ENCODE results near the gene PNMA8C. TPM values are rescaled to one million over a fixed set of nuclear protein-coding genes. Genes with fewer than 3 reads are reported as not detected.

PNMA8C gene
- total RNA-seq, 4 donors from 2014 or later, result not detected

DNA sequence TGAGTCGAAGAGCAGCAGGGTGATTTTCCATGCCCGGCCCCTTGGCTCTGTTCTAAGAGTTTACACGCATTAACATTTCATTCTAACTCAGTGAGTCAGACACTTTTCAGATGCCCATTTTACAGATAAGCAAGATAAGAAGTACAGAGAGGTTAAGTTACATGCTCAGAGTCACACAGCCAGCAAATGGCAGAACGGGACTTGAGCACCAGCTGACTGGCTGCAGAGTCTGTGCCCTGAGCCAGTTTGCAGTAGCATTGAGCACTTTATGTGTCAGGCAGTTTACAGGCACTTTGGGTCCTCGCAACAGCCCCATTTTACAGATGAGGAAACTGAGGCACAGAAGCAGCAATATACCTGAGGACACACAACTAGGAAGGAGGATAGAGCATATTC lies 34.3 kb downstream of the PNMA8C start:
- Histone ChIP-seq H3K4me3 (no peak overlapping the region), H3K27me3 (peaks cover 0 to 15% (median 0%) of the 10 kb centered on the region in 4 donors), H3K36me3 (peaks cover 17 to 40% (median 19%) of the 10 kb centered on the region in 3 donors), H3K27ac (no peak overlapping the region), H3K4me1 (peaks cover 0 to 18% (median 3%) of the 10 kb centered on the region in 3 donors), H3K9me3 (no peaks in the 10 kb centered on the region)
- 75 to 79% methylated on average over 2 to 5 of the region's 5 CpGs for WGBS, 2 donors
- DNase-seq, result no peak
- intact Hi-C loops (cut with DNase I), result no loop called here
- TF ChIP-seq, protein P1, sequence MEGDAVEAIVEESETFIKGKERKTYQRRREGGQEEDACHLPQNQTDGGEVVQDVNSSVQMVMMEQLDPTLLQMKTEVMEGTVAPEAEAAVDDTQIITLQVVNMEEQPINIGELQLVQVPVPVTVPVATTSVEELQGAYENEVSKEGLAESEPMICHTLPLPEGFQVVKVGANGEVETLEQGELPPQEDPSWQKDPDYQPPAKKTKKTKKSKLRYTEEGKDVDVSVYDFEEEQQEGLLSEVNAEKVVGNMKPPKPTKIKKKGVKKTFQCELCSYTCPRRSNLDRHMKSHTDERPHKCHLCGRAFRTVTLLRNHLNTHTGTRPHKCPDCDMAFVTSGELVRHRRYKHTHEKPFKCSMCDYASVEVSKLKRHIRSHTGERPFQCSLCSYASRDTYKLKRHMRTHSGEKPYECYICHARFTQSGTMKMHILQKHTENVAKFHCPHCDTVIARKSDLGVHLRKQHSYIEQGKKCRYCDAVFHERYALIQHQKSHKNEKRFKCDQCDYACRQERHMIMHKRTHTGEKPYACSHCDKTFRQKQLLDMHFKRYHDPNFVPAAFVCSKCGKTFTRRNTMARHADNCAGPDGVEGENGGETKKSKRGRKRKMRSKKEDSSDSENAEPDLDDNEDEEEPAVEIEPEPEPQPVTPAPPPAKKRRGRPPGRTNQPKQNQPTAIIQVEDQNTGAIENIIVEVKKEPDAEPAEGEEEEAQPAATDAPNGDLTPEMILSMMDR (IDR thresholded peaks at IDR 0.05), result no peak
- TF ChIP-seq POLR2A (IDR thresholded peaks at IDR 0.05), result no peak

DNA sequence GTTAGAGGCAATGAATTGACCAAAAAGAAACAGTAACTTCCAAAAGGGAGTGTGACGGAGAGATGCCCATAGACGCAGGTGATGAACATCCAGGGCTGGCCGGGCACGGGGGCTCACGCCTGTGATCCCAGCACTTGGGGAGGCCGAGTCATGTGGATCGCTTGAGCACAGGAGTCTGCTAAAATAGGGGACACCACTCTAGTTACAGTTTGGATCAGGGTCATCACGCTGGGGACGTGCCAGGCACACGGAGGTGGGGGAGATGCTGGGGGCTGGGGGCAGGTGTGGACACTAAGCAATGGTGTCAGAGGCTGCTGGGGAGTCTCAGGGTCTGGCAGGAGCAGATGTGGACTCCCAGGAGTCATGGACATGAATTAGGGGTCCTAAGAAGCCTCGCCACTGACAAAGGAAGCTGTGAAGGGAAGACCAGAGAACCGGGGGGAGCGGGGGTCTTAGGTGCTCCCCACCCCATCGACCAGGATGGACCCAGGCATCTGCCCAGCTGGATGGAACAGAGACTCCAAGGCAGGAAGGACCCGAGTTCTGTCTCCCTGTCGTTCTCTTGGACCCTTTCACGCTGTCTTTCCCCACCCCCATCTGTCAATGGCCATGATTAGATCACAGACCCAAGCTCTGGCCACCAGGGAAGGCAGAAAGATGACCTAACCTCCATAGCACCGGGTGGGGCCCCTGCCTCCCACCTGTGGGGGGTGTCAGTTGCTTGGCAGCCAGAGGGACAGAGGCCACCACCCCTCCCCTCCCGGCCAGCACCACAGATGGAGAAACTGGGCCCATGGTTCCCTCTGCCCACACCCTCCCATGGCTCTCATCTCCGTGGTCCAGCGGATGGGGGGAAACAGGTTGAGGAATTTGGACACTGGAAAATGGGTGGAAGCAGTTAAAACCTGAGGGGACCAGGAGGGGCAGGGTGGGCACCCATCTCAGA lies 35.0 kb downstream of the PNMA8C start:
- Histone ChIP-seq H3K4me3 (no peak overlapping the region), H3K27me3 (peaks cover 0 to 10% (median 0%) of the 10 kb centered on the region in 4 donors), H3K27ac (peak overlapping the region in 1 of 4 donors; percentile 6), H3K4me1 (peaks cover 0 to 18% (median 3%) of the 10 kb centered on the region in 3 donors), H3K36me3 (peaks cover 20 to 46% (median 20%) of the 10 kb centered on the region in 3 donors), H3K9me3 (no peaks in the 10 kb centered on the region)
- 72 to 76% methylated on average over 18 to 19 of the region's 21 CpGs for WGBS, 2 donors
- no peak for DNase-seq
- TF ChIP-seq POLR2A (IDR thresholded peaks at IDR 0.05), result no peak
- TF ChIP-seq, protein P1 (IDR thresholded peaks at IDR 0.05), result no peak
- intact Hi-C loops (cut with DNase I), result no loop called here

DNA sequence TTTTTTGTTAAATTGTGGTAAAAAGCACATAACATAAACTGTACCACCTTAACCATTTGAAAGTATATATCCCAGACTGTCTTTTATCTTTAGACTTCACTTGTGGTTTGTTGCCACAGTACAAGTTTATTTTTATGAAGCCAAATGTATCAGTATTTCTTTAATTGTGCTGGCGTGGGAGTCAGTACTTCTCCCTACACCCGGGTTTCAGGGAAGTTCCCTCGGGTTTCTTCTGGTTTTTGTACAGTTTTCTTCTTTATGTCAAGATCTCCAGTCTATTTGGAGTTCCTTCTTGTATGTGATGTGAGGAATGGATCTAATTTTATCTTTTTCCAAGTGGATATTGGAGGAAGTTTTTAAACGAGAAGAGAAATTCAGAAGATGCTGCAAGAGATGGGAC lies 35.9 kb downstream of the PNMA8C start:
- Histone ChIP-seq H3K36me3 (peaks cover 20 to 55% (median 26%) of the 10 kb centered on the region in 3 donors), H3K4me1 (peaks cover 0 to 18% (median 3%) of the 10 kb centered on the region in 3 donors), H3K4me3 (no peak overlapping the region), H3K27me3 (peaks cover 0 to 3% (median 0%) of the 10 kb centered on the region in 4 donors), H3K9me3 (no peaks in the 10 kb centered on the region), H3K27ac (peak overlapping the region in 1 of 4 donors; percentile 33)
- intact Hi-C loops (cut with DNase I), result no loop called here
- TF ChIP-seq, protein P1 (IDR thresholded peaks at IDR 0.05), result no peak
- TF ChIP-seq POLR2A (IDR thresholded peaks at IDR 0.05), result no peak
- DNase-seq, result no peak
- WGBS, 2 donors, result 36 to 48% methylated on average over 4 of the region's 4 CpGs

DNA sequence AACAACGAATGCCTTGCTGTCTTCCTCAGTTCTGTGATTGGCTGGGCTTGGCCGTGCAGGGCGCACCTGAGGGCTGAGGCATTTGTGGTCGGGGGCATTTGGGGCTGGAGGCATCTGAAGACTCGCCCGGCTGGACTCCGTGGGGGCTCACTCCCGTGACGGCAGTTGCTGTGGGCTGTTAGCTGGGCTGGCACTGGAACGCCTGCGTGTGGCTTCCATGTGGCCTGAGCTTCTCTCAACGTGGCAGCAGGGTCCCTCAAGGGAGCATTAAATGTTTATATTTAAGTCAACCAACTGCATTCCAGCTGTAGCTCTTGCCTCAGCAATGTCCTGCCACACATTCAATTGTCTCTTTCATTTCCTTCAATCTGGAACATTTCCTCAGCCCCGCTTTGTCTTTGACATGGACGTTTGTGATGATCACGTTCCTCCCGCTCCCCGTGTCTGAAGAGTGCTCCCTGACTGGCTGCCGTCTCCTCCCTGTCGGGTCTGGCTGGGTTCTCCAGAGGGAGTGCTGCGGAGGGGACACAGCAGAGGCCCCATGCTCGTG lies 36.4 kb downstream of the PNMA8C start:
- TF ChIP-seq, protein P1 (IDR thresholded peaks at IDR 0.05), result no peak
- TF ChIP-seq POLR2A (IDR thresholded peaks at IDR 0.05), result no peak
- peaks cover 0 to 18% (median 3%) of the 10 kb centered on the region in 3 donors for H3K4me1 ChIP-seq
- no peak for DNase-seq
- H3K4me3 ChIP-seq, result no peak overlapping the region
- peak overlapping the region in 2 of 4 donors; percentile 9 to 33 for H3K27ac ChIP-seq
- 42 to 63% methylated on average over 7 to 13 of the region's 21 CpGs for WGBS, 2 donors
- no peaks in the 10 kb centered on the region for H3K27me3 ChIP-seq
- intact Hi-C loops (cut with DNase I), result no loop called here
- no peaks in the 10 kb centered on the region for H3K9me3 ChIP-seq
- H3K36me3 ChIP-seq, result peaks cover 20 to 60% (median 31%) of the 10 kb centered on the region in 3 donors
